NCI-H1930 (cell line): ENCODE results near the gene MIS12.

Experiments
- DNase-seq, 2 experiments: peaks; one replicate each; lab custom pipeline; 2025; lab: John Stamatoyannopoulos, UW

MIS12 gene

DNA sequence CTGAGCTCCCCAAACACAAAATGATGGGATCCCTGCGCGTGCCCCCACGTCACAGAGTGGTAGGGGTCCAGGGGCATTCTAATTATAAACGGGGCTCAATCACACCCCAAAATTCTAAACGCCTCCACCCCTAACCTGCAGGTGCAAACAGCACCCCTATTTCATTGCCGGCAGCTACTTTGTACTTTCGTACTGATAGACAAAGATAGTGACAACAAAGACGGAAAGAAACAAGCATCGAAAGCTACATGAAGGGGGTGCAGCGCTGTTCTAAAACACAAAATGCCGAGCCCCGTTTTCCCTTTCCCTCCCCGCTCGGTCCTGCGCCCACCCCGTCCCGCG lies 13.9 kb downstream of the MIS12 start:
- DNase-seq, result no peak

DNA sequence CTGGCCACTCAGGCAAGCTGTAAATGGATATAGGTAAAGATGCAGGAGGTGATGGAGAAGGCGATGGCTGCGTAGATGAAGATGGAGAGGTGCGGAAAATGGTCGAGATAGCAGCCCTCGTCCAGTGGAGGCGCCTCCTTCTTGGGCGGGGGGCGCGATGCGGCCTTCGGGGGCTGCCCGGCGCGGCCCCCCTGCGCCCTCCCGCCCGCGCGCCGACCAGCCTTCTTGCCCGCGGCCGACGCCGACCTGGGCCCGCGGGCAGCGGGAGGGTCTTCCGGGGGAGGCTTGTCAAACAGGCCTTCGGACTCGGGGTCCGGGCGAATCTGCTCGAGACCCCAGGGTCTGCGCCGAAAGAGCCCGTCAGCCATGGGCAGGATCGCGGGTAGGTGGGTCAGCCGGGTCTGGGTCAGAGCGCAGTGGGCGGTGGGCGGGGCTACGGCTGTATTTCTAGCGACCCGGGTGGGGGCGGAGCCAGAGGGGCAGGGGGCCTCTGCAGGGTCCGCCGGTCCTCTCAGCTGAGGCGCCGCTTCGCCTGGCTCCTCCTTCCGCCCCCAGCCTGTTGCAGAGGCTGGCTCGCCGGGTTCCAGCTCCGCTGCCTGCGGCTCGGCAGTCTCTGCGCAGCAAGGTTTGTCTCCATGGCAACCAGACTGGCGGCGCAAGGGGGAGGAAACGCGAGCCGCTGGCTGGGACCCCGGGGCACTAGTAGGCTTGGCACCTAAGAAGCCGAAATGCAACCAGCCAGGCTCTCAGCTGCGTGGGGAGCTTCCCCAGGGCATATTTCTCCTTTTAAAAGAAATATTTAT lies 14.4 kb downstream of the MIS12 start:
- DNase-seq, result peak; percentile 91 to 94

DNA sequence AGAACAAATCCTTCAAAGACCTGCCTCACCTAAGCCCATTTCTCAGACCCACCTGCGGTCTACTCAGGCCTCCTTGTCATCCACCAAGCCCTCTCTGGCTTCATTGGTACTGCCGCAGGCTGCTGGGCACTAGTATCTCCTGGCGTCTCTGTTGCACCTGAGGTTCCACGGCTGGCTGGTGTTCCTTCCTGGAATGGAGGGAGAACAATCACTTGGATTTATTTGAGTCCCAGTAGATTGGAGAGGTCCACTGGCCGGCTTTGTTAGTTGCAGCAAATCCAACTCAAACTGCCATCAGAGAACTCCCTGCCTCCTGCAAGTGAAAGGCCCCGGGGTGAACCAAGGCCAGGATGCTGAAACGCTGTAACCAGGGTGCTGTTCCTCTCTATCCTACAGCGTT lies 15.3 kb downstream of the MIS12 start:
- DNase-seq, result no peak

- DNase-seq, result no peak
These were observed 16.2 kb downstream of the MIS12 start for GRCh38 chr17:5502552-5502951.

- DNase-seq, result no peak
These were observed 19.9 kb downstream of the MIS12 start for GRCh38 chr17:5506307-5506706.

GRCh38 chr17:5508810-5509209 lies 22.4 kb downstream of the MIS12 start:
- DNase-seq, result peak; percentile 73 to 80

- DNase-seq, result no peak
These were observed 23.1 kb downstream of the MIS12 start for GRCh38 chr17:5509482-5509881.

GRCh38 chr17:5510771-5511170 lies 24.4 kb downstream of the MIS12 start:
- no peak for DNase-seq

DNA sequence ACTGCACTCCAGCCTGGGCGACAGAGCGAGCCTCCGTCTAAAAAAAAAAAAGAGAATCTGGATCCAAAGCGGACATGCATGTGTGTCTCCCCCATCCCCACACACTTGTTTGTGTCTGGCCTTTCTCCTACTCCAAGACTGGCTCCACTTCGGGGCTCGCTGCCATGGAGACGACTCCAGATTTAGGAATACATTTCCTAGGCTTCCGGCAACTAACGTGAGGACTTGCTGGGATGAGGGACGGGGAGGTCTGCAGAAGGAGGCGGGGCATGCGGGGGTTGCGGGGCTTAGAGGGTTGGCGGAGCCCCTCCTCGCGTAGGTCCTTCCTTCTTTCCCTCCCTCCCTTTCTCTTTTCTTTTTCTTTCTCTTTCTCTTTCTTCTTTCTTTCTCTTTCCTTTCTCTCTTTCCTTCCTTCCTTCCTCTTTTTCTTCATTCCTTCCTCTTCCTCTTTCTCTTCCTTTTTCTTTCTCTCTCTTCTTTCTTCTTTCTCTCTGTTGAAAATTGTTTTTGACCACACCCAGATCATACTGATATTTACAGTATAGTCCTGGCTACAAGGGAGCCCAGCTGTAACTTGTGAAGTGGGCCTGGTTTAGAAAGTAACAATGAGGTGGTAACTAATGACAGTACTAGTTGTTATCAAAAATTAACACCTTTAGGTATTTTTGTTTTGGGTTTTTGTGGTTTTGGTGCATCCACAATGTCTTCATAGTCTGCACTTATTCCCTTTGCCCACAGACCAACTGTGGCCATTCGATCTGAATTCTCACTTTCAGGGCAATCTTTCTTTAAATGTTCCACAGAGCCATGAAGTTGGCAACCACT lies 25.2 kb downstream of the MIS12 start:
- DNase-seq, result no peak

DNA sequence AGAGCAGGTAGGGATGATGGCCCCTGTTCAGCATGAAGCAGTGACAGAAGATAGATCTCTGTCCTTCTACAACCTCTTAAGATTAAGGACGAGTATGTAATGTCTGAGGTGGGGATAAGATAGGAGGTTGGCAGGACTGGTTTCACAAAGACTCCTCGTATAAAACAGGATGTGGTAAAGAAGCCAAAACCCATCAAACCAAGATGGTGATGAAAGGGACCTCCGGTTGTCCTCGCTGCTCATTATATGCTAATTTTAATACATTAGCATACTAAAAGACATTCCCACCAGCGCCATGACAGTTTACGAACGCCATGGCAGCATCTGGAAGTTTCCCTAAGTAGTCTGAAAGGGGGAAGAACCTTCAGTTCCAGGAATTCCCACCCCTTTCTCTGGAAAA lies 27.3 kb downstream of the MIS12 start:
- no peak for DNase-seq

- DNase-seq, result no peak
These were observed 28.6 kb downstream of the MIS12 start for GRCh38 chr17:5514976-5515375.

DNA sequence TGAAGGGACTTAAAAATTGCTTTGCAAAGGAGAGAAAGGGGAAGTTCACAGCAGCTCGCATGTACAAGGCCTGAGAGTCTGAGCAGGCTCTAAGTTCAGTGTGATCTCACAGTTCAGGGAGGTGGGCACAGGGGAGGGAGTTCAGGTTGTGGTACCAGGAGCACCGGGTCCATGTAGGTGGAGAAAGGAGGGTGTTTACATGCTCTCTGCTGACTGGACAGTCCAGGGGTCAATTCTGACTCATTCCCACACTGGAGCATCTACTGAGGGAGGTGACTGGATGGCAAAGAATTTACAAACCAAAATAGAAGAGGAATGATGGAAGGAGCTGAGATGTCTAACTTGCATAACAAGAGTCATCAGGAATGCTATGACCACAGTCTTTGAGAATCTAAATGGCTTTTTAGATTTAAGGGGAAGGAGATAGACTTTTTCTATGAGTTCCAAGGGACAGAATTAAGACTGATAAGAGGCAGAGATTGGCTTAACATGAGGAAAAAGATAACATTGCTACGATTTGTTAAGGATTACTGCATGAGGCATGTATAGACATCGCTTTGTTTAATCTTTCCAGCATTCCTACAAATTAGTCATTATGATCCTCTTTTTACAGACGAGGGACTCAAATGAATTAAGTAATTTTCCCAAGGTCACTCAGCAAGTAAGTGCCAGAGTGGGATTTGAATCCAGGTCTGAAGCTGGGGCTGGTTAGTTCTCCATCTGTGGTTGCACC lies 29.9 kb downstream of the MIS12 start:
- DNase-seq, result no peak

DNA sequence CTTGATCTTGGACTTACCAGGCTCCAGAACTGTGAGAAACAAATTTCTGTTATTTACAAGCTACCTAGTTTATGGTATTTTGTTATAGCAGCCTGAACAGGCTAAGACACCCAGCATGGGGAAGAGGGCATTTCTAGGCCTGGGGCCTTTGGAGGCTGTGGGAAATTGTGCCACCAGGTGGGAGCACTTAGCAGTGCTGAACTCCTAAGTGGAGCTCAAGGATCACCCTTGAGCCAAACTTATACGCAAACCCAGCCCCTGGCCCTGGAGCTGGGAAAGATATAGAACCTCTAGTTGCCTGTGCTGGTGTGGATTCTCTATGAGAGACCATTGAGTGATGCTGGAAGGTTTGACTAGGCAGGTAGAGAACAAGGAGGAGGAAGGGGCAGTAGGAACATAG lies 36.1 kb downstream of the MIS12 start:
- no peak for DNase-seq

- no peak for DNase-seq
These were observed 36.9 kb downstream of the MIS12 start for GRCh38 chr17:5523249-5523648.

DNA sequence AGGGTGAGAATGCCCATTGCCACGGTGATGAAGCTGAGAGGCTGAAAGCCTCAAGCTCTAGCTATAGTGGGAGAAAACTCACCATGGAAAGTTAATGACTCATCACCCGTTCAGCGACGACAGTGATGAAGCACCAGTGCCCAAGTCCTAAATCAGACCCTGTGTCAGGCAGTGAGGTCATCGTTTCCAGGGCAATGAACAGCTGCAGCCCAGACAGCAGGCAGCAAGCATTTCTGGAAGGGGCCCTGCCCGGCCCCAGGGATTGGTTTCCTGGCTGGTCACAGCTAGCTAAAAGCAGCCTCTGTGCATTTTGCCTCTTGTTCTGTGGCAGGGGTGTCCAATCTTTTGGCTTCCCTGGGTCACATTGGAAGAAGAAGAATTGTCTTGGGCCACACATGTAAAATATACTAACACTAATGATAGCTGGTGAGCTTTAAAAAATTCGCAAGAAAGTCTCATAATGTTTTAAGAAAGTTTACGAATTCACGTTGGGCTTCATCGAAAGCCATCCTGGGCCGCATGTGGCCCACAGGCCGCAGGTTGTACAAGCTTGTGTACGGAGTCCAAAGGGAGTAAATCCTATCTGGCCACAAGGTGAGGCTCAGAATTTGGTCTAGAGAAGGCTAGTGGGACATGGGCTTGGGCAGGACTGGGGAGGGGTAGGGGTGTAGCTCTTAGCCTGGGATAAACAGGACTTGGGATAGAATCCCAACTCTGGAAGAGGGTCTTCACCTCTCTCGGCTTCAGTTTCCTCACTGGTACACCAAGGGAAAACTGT lies 40.6 kb downstream of the MIS12 start:
- no peak for DNase-seq

GRCh38 chr17:5527601-5528250 lies 41.4 kb downstream of the MIS12 start:
- DNase-seq, result no peak

GRCh38 chr17:5530265-5531084 lies 44.1 kb downstream of the MIS12 start:
- DNase-seq, result no peak

- DNase-seq, result no peak
These were observed 44.7 kb downstream of the MIS12 start for GRCh38 chr17:5531085-5531418.

- no peak for DNase-seq
These were observed 46.2 kb downstream of the MIS12 start for GRCh38 chr17:5532581-5532980.

DNA sequence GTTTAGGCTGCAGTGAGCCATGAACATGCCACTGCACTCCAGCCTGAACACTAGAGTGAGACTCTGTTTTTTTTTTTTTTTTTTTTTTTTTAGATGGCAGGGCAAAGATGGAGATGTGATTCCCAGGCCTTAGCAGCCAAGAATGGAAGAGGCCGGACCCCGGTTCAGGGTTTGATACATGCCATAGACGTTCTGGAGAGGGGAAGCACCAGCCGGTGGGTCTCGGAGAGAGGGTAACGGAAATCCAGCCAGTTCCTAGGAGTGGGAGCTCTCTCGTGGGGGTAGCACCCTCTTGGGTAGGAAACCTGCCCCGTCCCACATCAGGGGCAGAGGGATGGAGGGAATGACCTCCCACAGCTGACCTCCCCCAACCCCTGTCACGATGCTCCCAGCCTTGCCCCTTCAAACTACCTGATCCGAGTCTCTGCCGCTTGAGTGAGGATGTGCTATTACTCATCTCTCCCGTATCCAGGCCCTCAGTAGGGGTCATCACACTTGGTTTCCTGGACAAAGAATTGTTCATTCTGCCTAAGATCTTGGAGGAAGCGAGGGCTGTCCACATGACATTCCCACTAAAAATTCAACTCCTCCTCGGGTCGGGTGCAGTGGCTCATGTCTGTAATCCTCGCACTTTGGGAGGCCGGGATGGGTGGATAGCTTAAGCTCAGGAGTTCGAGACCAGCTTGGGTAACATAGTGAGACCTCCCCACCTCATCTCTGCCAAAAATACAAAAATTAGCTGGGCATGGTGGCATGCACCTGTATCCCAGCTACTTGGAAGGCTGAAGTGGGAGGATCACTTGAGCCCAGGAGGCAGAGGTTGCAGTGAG lies 47.3 kb downstream of the MIS12 start:
- DNase-seq, result no peak
